HEK293T (cell line): ENCODE data around the gene PARP3.

Experiments
- CTCF ChIA-PET: fragments of 350-600 bp; formaldehyde crosslinking; extraction: SDS; loops from one replicate; lab custom pipeline; 2021; ENCODE audit warnings: antibody characterized with exemption, inconsistent platforms; lab: Yijun Ruan, JAX
- POLR2A ChIA-PET: fragments of 350-600 bp; formaldehyde crosslinking; extraction: SDS; loops from one replicate; lab custom pipeline; 2020; ENCODE audit warnings: antibody characterized with exemption, inconsistent platforms; lab: Yijun Ruan, JAX
- DNase-seq: peaks from one replicate; pipeline ENCODE4 v3.0.0; 2012; ENCODE audit warnings: mixed read lengths; ENCODE audit errors: extremely low spot score
- ARNT ChIP-seq: fragments of 450-650 bp; IDR thresholded peaks from 2 replicates; pipeline ENCODE4 v1.6.1; 2017; ENCODE audit warnings: mild to moderate bottlenecking
- BHLHE40 ChIP-seq: fragments of 450-650 bp; IDR thresholded peaks from 2 replicates; pipeline ENCODE4 v1.6.1; 2016; ENCODE audit warnings: mild to moderate bottlenecking, moderate library complexity, borderline replicate concordance
- CTBP1 ChIP-seq: fragments of 450-650 bp; IDR thresholded peaks from 2 replicates; pipeline ENCODE4 v1.6.1; 2016; ENCODE audit warnings: borderline replicate concordance
- ELF4 ChIP-seq: fragments of 450-650 bp; IDR thresholded peaks from 2 replicates; pipeline ENCODE4 v1.6.1; 2017; ENCODE audit warnings: antibody characterized with exemption
- FOXA1 ChIP-seq: fragments of 450-650 bp; IDR thresholded peaks from 2 replicates; pipeline ENCODE4 v1.6.1; 2016; ENCODE audit warnings: mild to moderate bottlenecking
- FOXK2 ChIP-seq: fragments of 450-650 bp; IDR thresholded peaks from 2 replicates; pipeline ENCODE4 v1.6.1; 2016; ENCODE audit warnings: mild to moderate bottlenecking
- FOXM1 ChIP-seq: fragments of 450-650 bp; IDR thresholded peaks from 2 replicates; pipeline ENCODE4 v1.6.1; 2017; ENCODE audit warnings: mild to moderate bottlenecking, borderline replicate concordance
- HDGF ChIP-seq: fragments of 450-650 bp; IDR thresholded peaks from 2 replicates; pipeline ENCODE4 v1.6.1; 2017; ENCODE audit warnings: antibody characterized with exemption, borderline replicate concordance
- L3MBTL2 ChIP-seq: fragments of 450-650 bp; conservative IDR thresholded peaks from 2 replicates; pipeline ENCODE4 v1.6.1; 2016; ENCODE audit warnings: mild to moderate bottlenecking
- LEF1 ChIP-seq: fragments of 450-650 bp; IDR thresholded peaks from 2 replicates; pipeline ENCODE4 v1.6.1; 2017; ENCODE audit warnings: mild to moderate bottlenecking, borderline replicate concordance
- NFRKB ChIP-seq: fragments of 450-650 bp; IDR thresholded peaks from 2 replicates; pipeline ENCODE4 v1.6.1; 2016; ENCODE audit warnings: mild to moderate bottlenecking, moderate library complexity
- SP1 ChIP-seq: fragments of 450-650 bp; IDR thresholded peaks from 2 replicates; pipeline ENCODE4 v1.6.1; 2017
- SUZ12 ChIP-seq: fragments of 450-650 bp; IDR thresholded peaks from 2 replicates; pipeline ENCODE4 v1.6.1; 2016; ENCODE audit warnings: mild to moderate bottlenecking
- TARDBP ChIP-seq: fragments of 450-650 bp; IDR thresholded peaks from 2 replicates; pipeline ENCODE4 v1.6.1; 2016
- ZNF384 ChIP-seq: fragments of 450-650 bp; IDR thresholded peaks from 2 replicates; pipeline ENCODE4 v1.6.1; 2016
- TF ChIP-seq, protein P1 (sequence below): fragments of 450-650 bp; IDR thresholded peaks from 2 replicates; pipeline ENCODE4 v1.6.1; 2016

Gene PARP3

DNA sequence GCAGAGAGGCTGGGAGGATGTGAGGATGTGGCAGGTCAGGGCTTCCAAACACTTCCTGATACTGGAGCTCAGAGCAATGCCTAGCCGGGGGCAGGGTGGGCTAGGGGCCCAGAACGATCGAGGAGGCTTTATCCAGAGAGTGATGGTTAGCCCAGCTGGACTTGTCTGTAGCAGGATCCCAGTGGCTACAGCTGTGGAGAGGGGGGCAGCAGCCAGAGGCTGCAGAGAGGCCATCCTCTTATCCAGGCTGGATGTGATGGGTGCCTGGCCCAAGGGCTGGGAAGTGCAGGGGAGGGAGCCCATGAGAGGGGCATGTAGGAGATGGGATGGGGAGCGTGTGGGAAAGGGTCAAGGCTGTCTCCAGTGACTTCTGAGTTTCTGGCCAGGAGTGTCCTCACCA is 4.6 kb downstream of the PARP3 start:
- no peak for TF ChIP-seq NFRKB
- TF ChIP-seq SUZ12 = no peak
- TF ChIP-seq SP1 = no peak
- TF ChIP-seq ARNT = no peak
- TF ChIP-seq FOXM1 = no peak
- no peak for TF ChIP-seq FOXA1
- TF ChIP-seq L3MBTL2 = no peak
- TF ChIP-seq CTBP1 = no peak
- no peak for TF ChIP-seq LEF1
- TF ChIP-seq BHLHE40 = no peak
- no peak for TF ChIP-seq HDGF
- TF ChIP-seq, protein P1, sequence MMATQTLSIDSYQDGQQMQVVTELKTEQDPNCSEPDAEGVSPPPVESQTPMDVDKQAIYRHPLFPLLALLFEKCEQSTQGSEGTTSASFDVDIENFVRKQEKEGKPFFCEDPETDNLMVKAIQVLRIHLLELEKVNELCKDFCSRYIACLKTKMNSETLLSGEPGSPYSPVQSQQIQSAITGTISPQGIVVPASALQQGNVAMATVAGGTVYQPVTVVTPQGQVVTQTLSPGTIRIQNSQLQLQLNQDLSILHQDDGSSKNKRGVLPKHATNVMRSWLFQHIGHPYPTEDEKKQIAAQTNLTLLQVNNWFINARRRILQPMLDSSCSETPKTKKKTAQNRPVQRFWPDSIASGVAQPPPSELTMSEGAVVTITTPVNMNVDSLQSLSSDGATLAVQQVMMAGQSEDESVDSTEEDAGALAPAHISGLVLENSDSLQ = no peak
- TF ChIP-seq ELF4 = no peak
- TF ChIP-seq FOXK2 = no peak
- TF ChIP-seq ZNF384 = no peak
- TF ChIP-seq TARDBP = no peak
- DNase-seq = no peak
- POLR2A ChIA-PET = interaction anchor here (1.7 kb wide), 1 partner anchor 46 kb away, joined by 5 read pairs; no protein-coding TSS in a partner anchor
- CTCF ChIA-PET = no interaction called here

DNA sequence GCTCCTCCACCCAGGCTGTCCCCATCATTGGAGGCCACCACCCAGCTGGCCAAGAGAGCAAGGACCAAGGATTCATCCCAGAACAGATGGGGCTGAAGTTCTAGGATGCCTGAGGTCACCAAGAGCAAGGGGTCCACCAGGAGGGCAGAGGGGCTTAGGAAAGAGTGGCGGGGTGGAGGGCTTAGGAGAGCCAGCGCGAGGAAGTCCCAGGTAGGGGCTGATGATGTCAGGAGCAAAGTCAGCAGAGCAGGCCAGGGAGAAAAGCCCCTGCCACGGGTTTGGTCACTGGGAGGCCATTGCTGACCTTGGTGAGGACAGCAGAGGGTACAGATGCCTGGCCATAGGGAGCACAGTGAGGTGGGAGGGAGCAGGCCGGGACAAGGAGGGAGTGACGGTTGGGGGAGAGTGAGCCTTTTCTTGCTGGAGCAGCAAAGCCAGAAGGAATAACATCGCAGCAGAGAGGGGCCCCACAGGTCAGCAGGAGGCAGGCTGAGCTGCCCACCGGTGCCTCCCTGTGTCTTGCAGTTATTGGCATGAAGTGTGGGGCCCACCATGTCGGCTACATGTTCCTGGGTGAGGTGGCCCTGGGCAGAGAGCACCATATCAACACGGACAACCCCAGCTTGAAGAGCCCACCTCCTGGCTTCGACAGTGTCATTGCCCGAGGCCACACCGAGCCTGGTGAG is 5.2 kb downstream of the PARP3 start:
- ChIA-PET CTCF (no interaction called here), POLR2A (interaction anchor here (0.8 to 1.0 kb wide), 2 partner anchors 16 to 26 kb away, joined by 3 read pairs; partner anchors contain the start of gene ABHD14B)
- TF ChIP-seq HDGF = no peak
- TF ChIP-seq FOXK2 = no peak
- no peak for TF ChIP-seq FOXM1
- no peak for TF ChIP-seq LEF1
- no peak for TF ChIP-seq TARDBP
- no peak for TF ChIP-seq FOXA1
- TF ChIP-seq, protein P1 = no peak
- TF ChIP-seq NFRKB = no peak
- no peak for TF ChIP-seq ZNF384
- no peak for TF ChIP-seq ARNT
- no peak for TF ChIP-seq L3MBTL2
- TF ChIP-seq SUZ12 = no peak
- no peak for TF ChIP-seq SP1
- no peak for TF ChIP-seq ELF4
- no peak for TF ChIP-seq BHLHE40
- TF ChIP-seq CTBP1 = no peak
- no peak for DNase-seq

DNA sequence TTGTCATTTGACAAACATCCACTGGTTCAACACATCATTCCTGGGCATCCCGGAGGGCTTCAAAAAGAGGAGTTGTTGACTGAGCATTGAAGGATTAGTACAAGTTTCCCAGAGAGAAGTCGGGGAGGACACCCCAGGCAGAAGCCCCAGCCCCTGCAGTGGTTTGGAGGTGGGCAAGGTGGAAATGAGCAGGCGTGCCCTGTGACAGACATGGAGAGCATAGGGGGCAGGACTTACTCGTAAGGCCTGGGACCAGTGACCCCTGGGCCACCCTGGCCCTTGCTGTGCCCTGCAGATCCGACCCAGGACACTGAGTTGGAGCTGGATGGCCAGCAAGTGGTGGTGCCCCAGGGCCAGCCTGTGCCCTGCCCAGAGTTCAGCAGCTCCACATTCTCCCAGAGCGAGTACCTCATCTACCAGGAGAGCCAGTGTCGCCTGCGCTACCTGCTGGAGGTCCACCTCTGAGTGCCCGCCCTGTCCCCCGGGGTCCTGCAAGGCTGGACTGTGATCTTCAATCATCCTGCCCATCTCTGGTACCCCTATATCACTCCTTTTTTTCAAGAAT is 5.9 kb downstream of the PARP3 start:
- ChIA-PET CTCF (no interaction called here), POLR2A (interaction anchor here (0.8 to 1.0 kb wide), 2 partner anchors 15 to 26 kb away, joined by 3 read pairs; partner anchors contain the start of gene ABHD14B)
- TF ChIP-seq LEF1 = no peak
- TF ChIP-seq ARNT = no peak
- no peak for TF ChIP-seq BHLHE40
- TF ChIP-seq NFRKB = no peak
- TF ChIP-seq L3MBTL2 = no peak
- no peak for DNase-seq

DNA sequence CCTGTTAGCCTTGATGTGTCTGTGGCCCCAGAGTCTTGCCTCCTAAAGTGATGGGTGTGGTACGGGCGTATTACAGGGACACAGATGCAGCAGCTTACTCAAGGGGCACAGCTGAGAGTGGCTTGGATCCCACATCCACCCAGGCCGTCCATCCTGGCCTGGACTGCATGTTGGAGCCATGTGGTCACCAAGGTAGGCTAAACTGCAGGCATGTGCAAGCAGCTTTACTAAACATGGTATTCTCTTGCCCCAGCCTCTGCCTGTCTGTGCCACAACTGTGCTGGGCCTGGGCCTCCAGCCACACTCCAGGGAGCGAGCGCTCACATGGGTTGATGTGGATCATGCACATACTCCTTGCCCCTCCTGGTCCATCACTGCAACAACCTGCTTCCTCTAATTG is 7.0 kb downstream of the PARP3 start:
- no peak for TF ChIP-seq NFRKB
- TF ChIP-seq FOXA1 = no peak
- no peak for TF ChIP-seq ARNT
- no peak for TF ChIP-seq SUZ12
- TF ChIP-seq BHLHE40 = no peak
- TF ChIP-seq, protein P1 = no peak
- no peak for TF ChIP-seq L3MBTL2
- TF ChIP-seq FOXM1 = no peak
- no peak for TF ChIP-seq HDGF
- no peak for TF ChIP-seq ELF4
- TF ChIP-seq ZNF384 = no peak
- POLR2A ChIA-PET = no interaction called here
- CTCF ChIA-PET = no interaction called here
- no peak for DNase-seq

DNA sequence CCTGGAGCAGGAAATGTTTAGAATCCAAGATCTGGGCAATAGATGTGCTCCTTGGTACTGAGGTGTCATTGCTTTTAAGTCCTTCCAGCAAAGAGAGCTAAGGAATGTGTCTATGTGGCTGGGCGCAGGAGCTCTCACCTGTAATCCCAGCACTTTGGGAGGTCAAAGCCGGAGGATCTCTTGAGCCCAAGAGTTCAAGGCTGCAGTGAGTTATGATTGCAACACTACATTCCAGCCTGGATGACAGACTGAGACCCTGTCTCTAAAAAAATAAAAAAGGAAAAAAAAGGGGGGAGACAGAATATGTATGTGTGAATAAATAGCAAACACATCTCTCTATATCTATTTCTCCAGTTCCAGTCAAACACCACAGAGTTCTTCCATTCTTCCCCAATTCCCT is 8.7 kb downstream of the PARP3 start:
- ChIA-PET POLR2A (no interaction called here), CTCF (interaction anchor here (1.3 to 1.7 kb wide), 2 partner anchors 8 to 9 kb away, joined by 3 to 4 read pairs; partner anchors contain the start of gene RRP9)

More for the DNA sequence above, 8.7 kb downstream of the PARP3 start:
- no peak for TF ChIP-seq SUZ12
- no peak for TF ChIP-seq CTBP1
- no peak for TF ChIP-seq L3MBTL2
- no peak for TF ChIP-seq ELF4
- TF ChIP-seq ZNF384 = no peak
- no peak for TF ChIP-seq HDGF
- no peak for TF ChIP-seq FOXA1
- TF ChIP-seq BHLHE40 = no peak
- TF ChIP-seq TARDBP = no peak
- TF ChIP-seq FOXK2 = no peak
- no peak for TF ChIP-seq LEF1
- no peak for DNase-seq
